Fibroblast of skin of back (primary cell): ENCODE results near the gene EHBP1.

ENCODE experiments used
- DNase-seq: peaks from one replicate; pipeline ENCODE4 v3.0.0-alpha.2; 2013

The EHBP1 gene

DNA sequence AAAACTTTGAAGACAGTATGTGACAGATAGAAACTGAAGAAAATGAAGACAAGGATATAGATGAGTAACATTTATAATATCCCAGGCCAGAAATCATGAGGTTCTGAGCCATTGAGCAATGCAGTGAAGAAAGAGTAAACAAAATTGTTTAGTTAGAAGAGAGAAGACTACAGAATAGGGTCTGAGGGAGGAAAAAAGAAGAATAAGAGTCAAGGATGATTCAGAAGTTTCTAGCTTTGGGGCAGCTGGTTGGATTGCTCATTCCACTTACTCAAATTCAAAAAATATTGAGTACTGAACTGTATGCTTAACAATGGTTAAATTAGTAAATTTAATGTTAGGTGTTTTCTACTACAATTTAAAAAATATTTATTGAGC is 190.1 kb downstream of the EHBP1 start:
- DNase-seq = no peak

DNA sequence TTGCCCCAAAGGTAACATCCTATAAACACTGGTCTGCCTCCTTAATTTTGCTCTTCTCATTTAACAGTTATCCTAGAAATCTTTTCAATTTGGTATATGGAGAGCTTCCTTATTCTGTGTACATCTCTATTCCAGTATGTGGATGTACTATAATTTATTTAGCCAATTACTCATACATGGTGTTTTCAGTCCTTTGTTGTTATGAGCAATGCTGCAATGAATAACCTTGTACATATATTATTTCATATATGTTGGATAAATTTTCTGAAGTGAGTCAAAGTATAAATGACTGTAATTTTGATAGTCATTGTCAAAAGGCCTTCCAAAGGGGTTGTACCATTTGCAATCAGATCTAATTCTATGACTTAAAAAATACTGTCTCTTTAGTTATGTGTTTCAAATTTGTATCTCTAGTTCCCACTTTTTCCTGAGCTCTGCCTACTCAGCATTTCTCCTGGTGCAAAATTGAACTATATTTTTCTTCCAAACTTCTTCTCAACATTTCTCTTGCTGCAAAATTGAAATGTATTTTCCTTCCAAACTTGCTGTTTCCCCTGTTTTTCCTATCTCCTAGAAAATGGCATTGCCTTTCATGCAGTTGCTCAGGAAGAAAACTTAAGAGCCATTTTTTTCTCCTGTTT is 191.8 kb downstream of the EHBP1 start:
- DNase-seq = no peak

- DNase-seq = no peak
These were observed 198.8 kb downstream of the EHBP1 start for GRCh38 chr2:62904344-62904743.

DNA sequence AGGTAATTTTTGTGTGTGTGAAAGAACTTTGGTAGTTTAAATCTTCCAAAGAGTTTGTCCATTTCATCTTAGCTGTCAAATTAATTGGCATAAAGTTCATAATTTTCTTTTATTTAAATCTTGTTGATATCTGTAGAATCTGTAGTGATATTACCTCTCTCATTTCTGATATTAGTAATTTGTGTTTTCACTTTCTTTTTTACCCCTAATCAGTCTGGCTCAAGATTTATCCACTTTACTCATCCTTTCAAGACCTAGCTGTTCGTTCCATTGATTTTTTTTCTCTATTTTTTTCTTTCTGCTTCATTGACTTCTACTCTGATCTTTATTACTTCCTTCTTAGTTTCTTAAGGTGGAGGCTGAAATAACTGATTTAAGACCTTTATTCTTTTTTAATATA is 202.6 kb downstream of the EHBP1 start:
- DNase-seq = no peak

GRCh38 chr2:62913311-62913710 is 207.8 kb downstream of the EHBP1 start:
- DNase-seq = no peak

- DNase-seq = no peak
These were observed 213.5 kb downstream of the EHBP1 start for GRCh38 chr2:62919041-62919440.

GRCh38 chr2:62920070-62920469 is 214.6 kb downstream of the EHBP1 start:
- DNase-seq = peak; percentile 52

GRCh38 chr2:62923242-62923641 is 217.7 kb downstream of the EHBP1 start:
- no peak for DNase-seq

DNA sequence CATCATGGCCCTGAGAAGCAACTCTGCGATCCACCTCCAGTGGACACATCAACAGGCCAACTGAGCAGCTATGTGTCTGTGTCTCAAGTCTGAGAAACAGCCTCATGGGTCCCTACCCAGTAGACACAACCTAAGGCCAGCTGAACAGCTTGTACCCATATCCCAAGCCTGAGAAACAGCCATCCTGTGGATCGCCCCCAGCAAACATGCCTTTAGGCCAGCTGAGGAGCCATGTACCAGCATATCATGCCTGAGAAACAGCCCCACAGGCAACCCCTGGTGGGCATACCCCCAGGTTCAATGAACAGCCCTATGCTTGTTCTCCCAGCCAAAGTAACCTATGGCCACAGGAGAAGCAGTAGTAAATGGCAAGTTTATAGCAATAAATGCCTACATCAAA is 218.4 kb downstream of the EHBP1 start:
- DNase-seq = no peak

- DNase-seq = no peak
These were observed 222.5 kb downstream of the EHBP1 start for GRCh38 chr2:62928015-62928414.

- peak; percentile 19 for DNase-seq
These were observed 226.0 kb downstream of the EHBP1 start for GRCh38 chr2:62931536-62931935.

GRCh38 chr2:62933398-62933917 is 227.9 kb downstream of the EHBP1 start:
- no peak for DNase-seq

DNA sequence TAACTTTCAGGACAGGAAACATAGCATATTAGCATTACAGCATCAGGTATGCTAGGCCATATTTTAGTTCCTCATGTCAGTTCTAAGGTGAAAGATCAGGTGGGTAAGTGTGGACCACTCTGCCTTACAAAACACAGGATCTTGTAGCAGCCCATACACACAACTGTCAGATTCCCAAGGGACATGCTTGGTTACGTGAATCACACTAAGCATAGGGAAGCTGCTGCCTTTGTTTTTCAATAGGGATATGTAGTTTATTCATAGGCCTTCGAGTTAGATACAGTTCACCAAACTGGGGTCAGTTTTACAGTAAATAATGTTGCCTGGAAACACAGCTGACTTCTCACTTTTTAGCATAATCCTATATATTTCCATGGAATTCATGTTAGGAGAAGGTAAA is 229.0 kb downstream of the EHBP1 start:
- DNase-seq = peak; percentile 69

DNA sequence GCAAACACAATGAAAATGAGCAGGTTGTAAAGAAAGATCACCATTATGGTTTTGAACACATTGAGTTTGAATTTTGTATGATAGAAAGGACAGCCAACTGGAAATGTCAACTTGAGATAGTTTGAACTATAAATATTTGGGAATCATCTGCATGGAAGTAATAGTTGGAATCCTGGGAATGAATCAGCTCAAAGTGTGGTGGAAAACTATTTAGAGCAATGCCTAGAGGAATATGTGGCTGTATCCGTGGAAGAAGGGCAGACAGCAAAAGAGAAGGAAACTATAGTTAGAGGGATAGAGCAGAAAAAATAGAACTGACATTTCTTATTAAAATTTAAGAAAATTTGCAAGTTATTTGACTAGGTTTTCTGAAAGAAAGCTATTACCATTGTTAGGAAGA is 232.6 kb downstream of the EHBP1 start:
- peak; percentile 67 for DNase-seq

DNA sequence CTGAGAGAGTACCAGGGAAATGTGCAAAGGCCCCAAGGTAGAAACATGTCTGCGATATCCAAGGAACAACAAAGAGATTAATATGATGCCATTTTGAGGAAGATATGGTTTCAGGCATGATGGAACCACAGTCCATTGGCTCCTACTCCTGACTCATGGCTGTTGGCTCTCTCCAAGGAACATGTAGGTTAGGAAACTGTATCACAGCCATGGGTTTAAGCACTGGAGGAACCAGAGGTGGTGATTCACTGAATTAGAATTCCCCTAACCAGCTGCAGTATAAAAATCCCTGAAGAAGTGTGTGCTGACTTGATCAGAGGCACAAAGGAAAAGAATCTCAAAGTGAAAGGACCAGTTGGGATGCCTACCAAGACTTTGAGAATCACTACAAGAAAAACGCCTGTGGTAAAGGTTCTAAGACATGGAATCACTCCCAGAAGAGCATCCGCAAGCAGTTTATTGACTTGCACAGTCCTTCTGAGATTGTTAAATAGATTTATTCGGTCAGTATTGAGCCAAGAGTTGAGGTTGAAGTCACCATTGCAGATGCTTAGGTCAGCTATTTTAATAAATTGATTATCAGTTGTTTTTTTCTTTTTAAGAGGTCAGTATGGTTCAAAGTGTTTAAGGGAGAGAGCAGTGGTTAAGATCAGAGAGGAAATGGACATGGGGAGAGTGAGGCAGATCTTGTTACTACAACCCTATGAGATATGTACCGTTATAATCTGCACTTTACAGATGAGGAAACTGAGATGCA is 234.4 kb downstream of the EHBP1 start:
- peak; percentile 80 for DNase-seq

GRCh38 chr2:62940697-62941096 is 235.2 kb downstream of the EHBP1 start:
- DNase-seq = no peak

DNA sequence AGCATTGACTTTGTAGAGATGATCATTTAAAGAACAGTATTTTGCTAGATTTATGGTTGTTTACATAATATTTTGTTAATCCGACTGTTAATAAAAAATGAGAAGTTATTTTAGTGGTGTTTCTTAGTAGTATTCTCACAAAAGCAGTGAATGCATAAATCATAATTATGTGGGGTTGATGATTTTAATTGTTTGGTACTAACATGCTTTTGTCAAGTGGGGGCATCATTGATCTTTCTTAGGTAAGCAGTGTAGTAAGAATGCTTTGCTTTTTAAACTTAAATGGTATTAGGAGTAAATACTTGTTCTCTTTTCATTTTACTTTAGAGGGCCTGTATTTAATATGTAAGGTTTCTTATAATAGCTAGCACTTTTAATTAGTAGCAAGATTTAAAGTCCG is 235.9 kb downstream of the EHBP1 start:
- no peak for DNase-seq

- DNase-seq = no peak
These were observed 238.8 kb downstream of the EHBP1 start for GRCh38 chr2:62944362-62944761.

GRCh38 chr2:62947403-62947802 is 241.9 kb downstream of the EHBP1 start:
- DNase-seq = no peak

DNA sequence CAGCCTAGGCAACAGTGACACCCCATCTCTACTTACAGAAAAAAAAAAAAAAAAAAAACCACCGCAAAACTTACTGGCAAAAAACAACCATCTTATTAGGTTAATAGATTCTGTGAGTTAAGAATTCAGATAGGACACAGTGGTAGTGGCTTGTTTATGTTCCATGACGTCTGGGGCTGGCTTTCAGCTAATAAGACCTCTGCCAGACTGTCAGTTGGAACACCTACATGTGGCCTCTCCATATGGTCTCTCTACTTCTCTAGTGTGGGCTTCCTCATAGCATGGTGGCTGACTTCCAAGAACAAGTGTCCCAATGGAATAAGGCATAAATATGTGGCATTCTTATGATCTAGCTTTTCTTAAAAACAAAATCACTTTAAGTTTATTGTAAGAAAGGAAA is 251.1 kb downstream of the EHBP1 start:
- DNase-seq = no peak

DNA sequence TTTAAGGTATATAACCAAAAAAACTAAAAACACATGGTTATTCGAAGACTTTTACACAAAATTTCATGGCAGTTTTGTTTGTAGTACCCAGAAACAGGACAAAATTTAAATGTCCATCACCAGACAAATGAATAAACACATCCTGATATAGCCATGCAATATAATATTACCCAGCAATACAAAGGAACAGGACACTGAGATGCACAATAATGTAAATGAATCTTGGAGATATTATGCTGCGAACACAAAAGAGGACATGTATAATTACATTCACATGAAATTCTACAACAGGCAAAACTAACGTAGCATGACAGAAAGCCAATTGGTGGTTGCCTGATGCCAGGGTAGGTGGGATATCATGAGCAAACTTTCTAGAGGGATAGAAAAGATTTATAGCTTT is 252.7 kb downstream of the EHBP1 start:
- no peak for DNase-seq

- no peak for DNase-seq
These were observed 258.5 kb downstream of the EHBP1 start for GRCh38 chr2:62964050-62964449.

DNA sequence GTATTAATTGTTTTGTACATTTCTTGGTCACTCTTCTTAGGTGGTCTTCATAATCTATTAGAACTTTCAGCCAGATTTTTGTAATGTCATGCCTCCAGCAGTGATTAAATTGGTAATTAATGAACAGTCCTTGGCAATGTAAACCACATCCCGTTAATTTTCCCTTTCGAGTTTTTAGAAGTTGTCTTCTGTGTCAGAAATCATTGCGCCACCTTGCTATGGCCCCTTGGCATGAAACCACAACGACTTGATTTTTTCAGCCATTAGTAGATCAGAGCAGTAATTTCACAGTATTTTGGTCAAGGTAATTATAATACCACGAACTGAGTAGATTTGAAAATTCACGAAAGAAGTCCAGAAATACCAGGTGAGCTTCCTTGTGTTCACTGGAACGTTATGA is 259.2 kb downstream of the EHBP1 start:
- no peak for DNase-seq

GRCh38 chr2:62966991-62967390 is 261.5 kb downstream of the EHBP1 start:
- DNase-seq = no peak
